ENCODE data around the gene SCN9A.
A peak's percentile ranks its signal among the peaks of the same experiment; 100 is the strongest.

The SCN9A gene

DNA sequence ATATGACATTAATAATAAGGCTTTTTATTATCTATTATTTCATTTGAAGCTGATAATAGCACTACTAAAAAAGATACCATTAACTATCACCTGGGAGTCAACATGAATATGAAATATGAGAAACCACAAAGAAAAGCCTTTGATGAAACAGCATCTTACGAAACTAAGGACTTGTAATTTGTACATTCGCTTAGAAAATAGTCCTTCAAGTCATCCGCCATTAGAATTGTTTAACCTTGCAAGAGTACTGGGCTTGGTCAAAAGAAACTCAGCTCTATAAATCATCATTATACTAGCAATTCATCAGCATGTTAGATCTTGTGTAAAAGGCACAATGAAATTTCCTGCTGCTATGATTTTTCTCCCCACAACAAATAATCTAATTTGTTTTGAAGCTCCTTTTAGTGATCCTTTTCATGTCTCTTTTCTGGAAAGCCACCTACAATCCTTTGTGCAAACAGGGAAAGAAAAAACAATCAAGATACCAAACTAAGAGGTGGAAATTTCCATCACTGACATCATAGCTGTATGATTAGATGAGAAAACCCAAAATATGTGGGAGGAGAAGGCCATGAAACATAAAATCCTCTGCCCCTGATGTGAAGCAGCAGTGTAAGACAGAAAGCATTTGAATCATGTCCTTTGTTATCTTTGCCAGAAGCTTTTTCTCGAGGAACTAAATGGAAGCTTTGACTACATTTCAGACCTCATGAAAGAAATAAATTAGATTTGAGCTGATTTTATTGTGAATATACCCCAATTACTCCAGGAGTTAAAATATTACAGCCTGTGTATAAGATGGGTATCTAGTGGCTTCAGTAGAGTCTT lies 31.2 kb downstream of the SCN9A start:
- Histone ChIP-seq H3K4me3 (ENCODE audit: low read length) (no peak overlapping the region), H3K9ac (ENCODE audit: low read length) (no peak overlapping the region), H3K27ac (ENCODE audit: low read depth, low read length) (peak overlapping the region; percentile 10), H3K4me1 (ENCODE audit: control insufficient read depth, insufficient read depth, low read length) (no peaks in the 10 kb centered on the region), H3K36me3 (ENCODE audit: control insufficient read depth, insufficient read depth, low read length) (no peaks in the 10 kb centered on the region), H3K27me3 (ENCODE audit: control insufficient read depth, insufficient read depth, low read length) (no peaks in the 10 kb centered on the region)

GRCh38 chr2:166343467-166343866 lies 32.3 kb downstream of the SCN9A start:
- Histone ChIP-seq H3K4me1 (ENCODE audit: control insufficient read depth, insufficient read depth, low read length) (no peaks in the 10 kb centered on the region), H3K9ac (ENCODE audit: low read length) (no peak overlapping the region), H3K36me3 (ENCODE audit: control insufficient read depth, insufficient read depth, low read length) (no peaks in the 10 kb centered on the region), H3K27me3 (ENCODE audit: control insufficient read depth, insufficient read depth, low read length) (no peaks in the 10 kb centered on the region), H3K4me3 (ENCODE audit: low read length) (no peak overlapping the region), H3K27ac (ENCODE audit: low read depth, low read length) (no peak overlapping the region)

DNA sequence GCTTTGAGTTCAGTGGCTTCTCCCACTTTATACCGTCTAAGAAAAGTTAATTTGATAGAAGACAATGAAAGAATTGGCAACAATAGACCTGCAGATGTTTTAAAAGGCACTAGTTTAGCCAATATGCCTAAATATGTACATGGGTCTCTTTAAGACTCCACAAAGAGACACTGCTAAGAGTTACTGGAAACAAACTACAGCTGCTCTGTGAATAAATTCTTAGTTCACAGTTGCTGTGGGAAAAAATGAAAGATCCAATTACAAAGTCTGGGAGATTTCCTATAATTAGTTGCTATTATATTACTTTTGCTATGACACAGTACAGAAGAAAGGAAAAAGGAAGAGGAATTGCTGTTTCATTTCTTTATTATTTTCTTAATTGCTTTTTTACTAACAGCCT lies 34.3 kb downstream of the SCN9A start:
- H3K4me3 ChIP-seq (ENCODE audit: low read length), result no peak overlapping the region
- H3K9ac ChIP-seq (ENCODE audit: low read length), result no peak overlapping the region
- H3K36me3 ChIP-seq (ENCODE audit: control insufficient read depth, insufficient read depth, low read length), result no peaks in the 10 kb centered on the region
- no peaks in the 10 kb centered on the region for H3K4me1 ChIP-seq (ENCODE audit: control insufficient read depth, insufficient read depth, low read length)
- H3K27me3 ChIP-seq (ENCODE audit: control insufficient read depth, insufficient read depth, low read length), result no peaks in the 10 kb centered on the region
- no peak overlapping the region for H3K27ac ChIP-seq (ENCODE audit: low read depth, low read length)

DNA sequence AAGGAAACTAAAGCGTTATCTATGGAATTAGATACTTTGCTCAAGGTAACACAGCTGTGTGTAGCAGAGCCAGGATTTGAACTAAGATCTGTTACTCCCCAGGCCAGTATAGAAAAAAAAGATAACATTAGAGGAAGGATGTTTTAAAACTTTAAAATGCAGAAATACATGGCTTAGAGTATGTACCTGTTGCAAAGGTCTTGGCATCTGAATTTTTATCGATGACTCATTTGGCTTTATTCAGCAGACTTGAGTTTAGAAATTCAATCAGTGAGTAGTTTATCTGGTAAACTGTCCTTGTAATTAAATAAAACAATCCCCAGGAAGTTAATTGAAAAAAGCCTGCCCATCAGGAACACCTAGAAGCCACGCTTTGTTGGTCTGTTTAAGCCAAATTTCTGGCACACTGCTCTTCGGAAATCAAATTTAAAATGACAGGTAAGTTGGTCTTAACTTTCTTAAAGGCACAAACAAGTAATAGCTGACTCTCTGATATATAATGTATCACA lies 36.9 kb downstream of the SCN9A start:
- Histone ChIP-seq H3K36me3 (ENCODE audit: control insufficient read depth, insufficient read depth, low read length) (no peaks in the 10 kb centered on the region), H3K27ac (ENCODE audit: low read depth, low read length) (no peak overlapping the region), H3K4me1 (ENCODE audit: control insufficient read depth, insufficient read depth, low read length) (no peaks in the 10 kb centered on the region)

GRCh38 chr2:166337932-166338331 lies 37.8 kb downstream of the SCN9A start:
- Histone ChIP-seq H3K36me3 (ENCODE audit: control insufficient read depth, insufficient read depth, low read length) (no peaks in the 10 kb centered on the region), H3K9ac (ENCODE audit: low read length) (no peak overlapping the region), H3K27me3 (ENCODE audit: control insufficient read depth, insufficient read depth, low read length) (no peaks in the 10 kb centered on the region), H3K4me3 (ENCODE audit: low read length) (no peak overlapping the region), H3K27ac (ENCODE audit: low read depth, low read length) (no peak overlapping the region), H3K4me1 (ENCODE audit: control insufficient read depth, insufficient read depth, low read length) (no peaks in the 10 kb centered on the region)

More for the DNA sequence above, 36.9 kb downstream of the SCN9A start:
- Histone ChIP-seq H3K27me3 (ENCODE audit: control insufficient read depth, insufficient read depth, low read length) (no peaks in the 10 kb centered on the region), H3K4me3 (ENCODE audit: low read length) (no peak overlapping the region), H3K9ac (ENCODE audit: low read length) (no peak overlapping the region)

- H3K27ac ChIP-seq (ENCODE audit: low read depth, low read length), result no peak overlapping the region
- H3K36me3 ChIP-seq (ENCODE audit: control insufficient read depth, insufficient read depth, low read length), result no peaks in the 10 kb centered on the region
- H3K4me1 ChIP-seq (ENCODE audit: control insufficient read depth, insufficient read depth, low read length), result no peaks in the 10 kb centered on the region
- H3K9ac ChIP-seq (ENCODE audit: low read length), result no peak overlapping the region
- H3K27me3 ChIP-seq (ENCODE audit: control insufficient read depth, insufficient read depth, low read length), result no peaks in the 10 kb centered on the region
- no peak overlapping the region for H3K4me3 ChIP-seq (ENCODE audit: low read length)
These were observed 40.5 kb downstream of the SCN9A start for GRCh38 chr2:166335284-166335683.

GRCh38 chr2:166334805-166335204 lies 40.9 kb downstream of the SCN9A start:
- no peaks in the 10 kb centered on the region for H3K36me3 ChIP-seq (ENCODE audit: control insufficient read depth, insufficient read depth, low read length)
- H3K27ac ChIP-seq (ENCODE audit: low read depth, low read length), result no peak overlapping the region
- H3K27me3 ChIP-seq (ENCODE audit: control insufficient read depth, insufficient read depth, low read length), result no peaks in the 10 kb centered on the region
- H3K4me1 ChIP-seq (ENCODE audit: control insufficient read depth, insufficient read depth, low read length), result no peaks in the 10 kb centered on the region
- no peak overlapping the region for H3K4me3 ChIP-seq (ENCODE audit: low read length)
- H3K9ac ChIP-seq (ENCODE audit: low read length), result no peak overlapping the region

GRCh38 chr2:166333801-166334200 lies 41.9 kb downstream of the SCN9A start:
- Histone ChIP-seq H3K27ac (ENCODE audit: low read depth, low read length) (no peak overlapping the region), H3K4me1 (ENCODE audit: control insufficient read depth, insufficient read depth, low read length) (no peaks in the 10 kb centered on the region), H3K4me3 (ENCODE audit: low read length) (no peak overlapping the region), H3K36me3 (ENCODE audit: control insufficient read depth, insufficient read depth, low read length) (no peaks in the 10 kb centered on the region), H3K27me3 (ENCODE audit: control insufficient read depth, insufficient read depth, low read length) (no peaks in the 10 kb centered on the region), H3K9ac (ENCODE audit: low read length) (no peak overlapping the region)

DNA sequence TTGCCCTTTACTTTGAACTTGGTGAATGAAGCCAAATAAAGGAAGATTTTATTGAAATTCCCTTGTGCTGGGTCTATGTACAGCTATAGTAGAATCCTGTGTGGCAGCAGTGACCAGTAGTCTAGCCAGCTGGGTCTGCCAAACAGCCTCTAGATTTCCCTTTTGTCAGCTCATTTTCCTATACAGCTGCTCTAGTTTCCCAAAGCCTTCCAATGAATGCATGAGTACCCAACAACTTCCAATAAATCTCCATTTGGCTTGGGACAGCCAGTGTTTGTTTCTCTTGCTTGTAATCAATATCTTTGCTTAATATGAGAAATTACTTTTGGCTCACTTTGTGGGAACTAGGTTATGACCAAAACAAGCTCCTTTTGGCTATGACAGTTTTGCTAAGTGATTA lies 43.6 kb downstream of the SCN9A start:
- Histone ChIP-seq H3K4me3 (ENCODE audit: low read length) (no peak overlapping the region), H3K27ac (ENCODE audit: low read depth, low read length) (no peak overlapping the region), H3K9ac (ENCODE audit: low read length) (no peak overlapping the region), H3K4me1 (ENCODE audit: control insufficient read depth, insufficient read depth, low read length) (no peaks in the 10 kb centered on the region), H3K27me3 (ENCODE audit: control insufficient read depth, insufficient read depth, low read length) (no peaks in the 10 kb centered on the region), H3K36me3 (ENCODE audit: control insufficient read depth, insufficient read depth, low read length) (no peaks in the 10 kb centered on the region)

GRCh38 chr2:166331468-166331867 lies 44.3 kb downstream of the SCN9A start:
- Histone ChIP-seq H3K9ac (ENCODE audit: low read length) (no peak overlapping the region), H3K27ac (ENCODE audit: low read depth, low read length) (no peak overlapping the region), H3K4me1 (ENCODE audit: control insufficient read depth, insufficient read depth, low read length) (no peaks in the 10 kb centered on the region), H3K27me3 (ENCODE audit: control insufficient read depth, insufficient read depth, low read length) (no peaks in the 10 kb centered on the region), H3K4me3 (ENCODE audit: low read length) (no peak overlapping the region), H3K36me3 (ENCODE audit: control insufficient read depth, insufficient read depth, low read length) (no peaks in the 10 kb centered on the region)

GRCh38 chr2:166329465-166329864 lies 46.3 kb downstream of the SCN9A start:
- no peak overlapping the region for H3K9ac ChIP-seq (ENCODE audit: low read length)
- H3K27me3 ChIP-seq (ENCODE audit: control insufficient read depth, insufficient read depth, low read length), result no peaks in the 10 kb centered on the region
- no peaks in the 10 kb centered on the region for H3K36me3 ChIP-seq (ENCODE audit: control insufficient read depth, insufficient read depth, low read length)
- H3K27ac ChIP-seq (ENCODE audit: low read depth, low read length), result no peak overlapping the region
- no peaks in the 10 kb centered on the region for H3K4me1 ChIP-seq (ENCODE audit: control insufficient read depth, insufficient read depth, low read length)
- H3K4me3 ChIP-seq (ENCODE audit: low read length), result no peak overlapping the region

GRCh38 chr2:166328147-166328546 lies 47.6 kb downstream of the SCN9A start:
- Histone ChIP-seq H3K4me1 (ENCODE audit: control insufficient read depth, insufficient read depth, low read length) (no peaks in the 10 kb centered on the region), H3K4me3 (ENCODE audit: low read length) (no peak overlapping the region), H3K36me3 (ENCODE audit: control insufficient read depth, insufficient read depth, low read length) (no peaks in the 10 kb centered on the region), H3K9ac (ENCODE audit: low read length) (no peak overlapping the region), H3K27ac (ENCODE audit: low read depth, low read length) (no peak overlapping the region), H3K27me3 (ENCODE audit: control insufficient read depth, insufficient read depth, low read length) (no peaks in the 10 kb centered on the region)

DNA sequence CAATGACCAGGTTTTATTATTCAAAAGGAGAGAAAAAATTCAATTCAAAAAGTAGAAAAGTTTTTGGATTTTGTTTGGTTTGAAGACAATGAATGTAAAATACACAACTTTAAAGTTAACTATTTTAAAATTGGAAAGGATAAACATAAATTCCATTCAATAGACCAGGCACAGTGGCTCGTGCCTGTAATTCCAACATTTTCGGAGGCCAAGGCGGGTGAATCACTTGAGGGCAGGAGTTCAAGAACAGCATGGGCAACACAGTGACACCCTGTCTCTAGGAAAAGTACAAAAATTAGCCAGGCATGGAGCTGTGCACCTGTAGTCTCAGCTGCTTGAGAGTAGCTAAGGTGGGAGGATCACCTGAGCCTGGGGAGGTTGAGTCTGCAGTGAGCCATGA lies 54.7 kb downstream of the SCN9A start:
- H3K4me3 ChIP-seq (ENCODE audit: low read length), result no peak overlapping the region
- H3K4me1 ChIP-seq (ENCODE audit: control insufficient read depth, insufficient read depth, low read length), result no peaks in the 10 kb centered on the region
- H3K27ac ChIP-seq (ENCODE audit: low read depth, low read length), result no peak overlapping the region
- H3K9ac ChIP-seq (ENCODE audit: low read length), result no peak overlapping the region
- H3K27me3 ChIP-seq (ENCODE audit: control insufficient read depth, insufficient read depth, low read length), result no peaks in the 10 kb centered on the region
- no peaks in the 10 kb centered on the region for H3K36me3 ChIP-seq (ENCODE audit: control insufficient read depth, insufficient read depth, low read length)
